ENCODE results near the gene C4orf51. TPM values are rescaled to one million over a fixed set of nuclear protein-coding genes. Genes with fewer than 3 reads are reported as not detected.
A peak's percentile ranks its signal among the peaks of the same experiment; 100 is the strongest.

The C4orf51 gene
- total RNA-seq, 2 donors from 2014 or later = not detected

DNA sequence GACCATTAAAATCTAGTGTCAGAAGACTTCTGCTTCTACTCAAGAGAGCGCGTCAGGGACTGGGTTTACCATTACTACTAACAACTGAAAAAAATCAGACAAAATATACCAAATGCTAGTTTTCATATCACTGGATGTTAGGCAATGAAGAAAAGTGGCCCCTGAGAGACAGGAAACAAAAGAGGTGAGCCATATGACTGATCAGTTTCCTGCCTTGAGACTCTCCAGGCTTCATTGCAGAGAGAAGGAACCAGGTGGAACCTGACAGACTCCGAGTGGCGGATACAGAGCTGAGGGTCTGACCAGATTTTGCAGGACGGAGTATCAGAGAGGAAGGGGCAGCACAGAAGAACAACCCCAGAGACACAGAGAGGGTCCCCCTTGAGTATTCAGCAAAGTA lies 86.3 kb downstream of the C4orf51 start:
- H3K27ac Mint-ChIP-seq = peak overlapping the region in 1 of 2 donors; percentile 95
- peaks cover 0 to 6% of the 10 kb centered on the region in 2 donors for H3K9me3 Mint-ChIP-seq
- H3K36me3 Mint-ChIP-seq = peaks cover 48 to 60% of the 10 kb centered on the region in 2 donors
- ATAC-seq (peak in 1 of 2 donors; percentile 57), DNase-seq (ENCODE audit: low spot score in 2 of 2) (no peak)

DNA sequence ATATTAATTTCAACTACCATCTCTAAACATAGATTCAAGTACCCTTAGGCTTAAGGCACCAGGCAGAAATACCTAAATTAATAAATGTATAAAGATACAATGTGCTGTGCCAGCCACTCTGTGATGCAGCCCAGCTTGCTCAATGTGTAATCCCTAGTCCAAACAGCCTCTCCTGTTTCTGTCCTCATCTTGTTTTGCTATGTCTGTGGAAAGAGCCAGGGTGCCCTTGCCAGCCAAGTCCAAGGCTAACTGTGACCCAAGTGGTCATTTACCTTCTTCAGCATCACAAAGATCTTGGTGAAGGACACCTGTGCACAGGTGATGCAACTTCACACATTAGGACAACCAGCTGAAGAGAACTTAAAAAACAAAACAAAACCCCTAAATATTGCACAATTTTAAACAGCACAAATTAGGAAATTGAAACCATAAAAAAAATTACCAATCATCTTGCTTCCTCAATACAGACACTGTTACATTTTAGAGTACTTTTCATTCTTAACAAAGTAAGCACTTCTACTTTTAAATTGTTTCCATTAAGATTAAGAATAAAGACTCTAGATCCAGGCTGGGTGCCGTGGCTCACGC lies 89.6 kb downstream of the C4orf51 start:
- no peak for DNase-seq (ENCODE audit: low spot score in 2 of 2)
- ATAC-seq = no peak
- Mint-ChIP-seq H3K9me3 (peaks cover 0 to 6% of the 10 kb centered on the region in 2 donors), H3K36me3 (peaks cover 47 to 57% of the 10 kb centered on the region in 2 donors), H3K27ac (no peak overlapping the region)

DNA sequence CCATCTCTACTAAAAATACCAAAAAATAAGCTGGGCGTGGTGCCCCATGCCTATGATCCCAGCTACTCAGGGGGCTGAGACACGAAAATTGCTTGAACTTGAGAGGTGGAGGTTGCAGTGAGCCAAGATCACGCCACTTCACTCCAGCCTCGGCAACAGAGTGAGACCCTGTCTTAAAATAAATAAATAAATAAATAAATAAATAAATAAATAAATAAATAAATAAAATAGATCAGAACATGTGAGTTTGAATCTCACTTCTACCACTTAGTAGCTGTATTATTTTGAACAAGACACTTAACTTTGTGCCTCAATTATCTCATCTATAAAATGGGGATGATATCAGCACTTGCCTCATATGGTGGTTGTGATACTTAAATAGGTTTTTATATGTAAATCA lies 90.2 kb downstream of the C4orf51 start:
- DNase-seq (ENCODE audit: low spot score in 2 of 2) (no peak), ATAC-seq (no peak)
- Mint-ChIP-seq H3K27ac (no peak overlapping the region), H3K36me3 (peaks cover 41 to 51% of the 10 kb centered on the region in 2 donors), H3K9me3 (peaks cover 0 to 6% of the 10 kb centered on the region in 2 donors)

DNA sequence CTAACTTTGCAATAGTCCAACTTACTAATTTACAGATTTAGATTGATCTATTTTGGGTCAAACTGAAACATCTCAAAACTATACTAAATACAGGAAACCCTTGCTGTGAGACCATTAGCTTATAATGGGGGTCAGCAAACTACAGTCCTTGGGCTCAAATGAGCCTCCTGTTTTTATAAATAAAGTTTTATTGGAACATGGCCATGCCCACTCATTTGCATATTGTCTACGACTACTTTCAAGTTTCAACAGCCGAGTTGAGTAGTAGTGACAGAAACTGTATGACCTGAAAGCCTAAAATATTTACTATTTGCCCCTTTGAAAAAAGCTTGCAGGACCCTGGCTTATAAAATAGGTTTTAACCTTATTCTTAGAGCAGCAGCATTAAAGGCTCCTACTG lies 92.4 kb downstream of the C4orf51 start:
- Mint-ChIP-seq H3K27ac (no peak overlapping the region), H3K36me3 (peaks cover 28 to 31% of the 10 kb centered on the region in 2 donors), H3K9me3 (no peaks in the 10 kb centered on the region)
- DNase-seq (ENCODE audit: low spot score in 2 of 2) (no peak), ATAC-seq (no peak)

DNA sequence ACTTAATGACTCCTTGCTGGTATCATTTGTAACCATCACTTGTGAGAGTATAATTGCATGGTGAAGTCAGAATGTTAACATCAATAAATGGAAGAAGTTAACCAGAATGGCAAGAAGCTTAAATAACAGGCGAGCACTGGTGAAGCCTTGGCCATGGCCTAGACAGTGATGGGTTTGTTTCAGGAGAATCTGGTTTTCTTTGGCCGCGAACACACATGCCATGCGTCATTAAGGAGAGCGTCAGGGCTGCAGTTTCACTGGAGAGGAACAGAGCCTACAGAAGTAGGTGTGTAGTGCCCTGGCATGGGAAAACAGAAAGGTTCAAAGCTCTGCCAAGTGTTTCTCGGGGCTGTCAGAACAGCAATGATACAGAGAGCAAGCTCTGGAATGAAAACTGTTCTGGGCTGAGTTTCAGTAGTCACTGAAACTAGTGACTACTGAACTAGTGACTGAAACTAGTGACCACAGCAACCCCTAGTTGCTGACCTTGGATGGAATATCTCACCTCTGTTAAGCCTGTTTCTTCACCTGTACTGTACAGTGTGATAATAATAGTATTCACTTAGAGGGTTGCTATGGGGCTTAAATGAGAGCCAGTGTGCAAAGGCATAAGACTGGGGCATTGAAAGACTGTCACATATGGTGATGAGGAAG lies 93.8 kb downstream of the C4orf51 start:
- H3K27ac Mint-ChIP-seq = peak overlapping the region; percentile 58 to 67

DNA sequence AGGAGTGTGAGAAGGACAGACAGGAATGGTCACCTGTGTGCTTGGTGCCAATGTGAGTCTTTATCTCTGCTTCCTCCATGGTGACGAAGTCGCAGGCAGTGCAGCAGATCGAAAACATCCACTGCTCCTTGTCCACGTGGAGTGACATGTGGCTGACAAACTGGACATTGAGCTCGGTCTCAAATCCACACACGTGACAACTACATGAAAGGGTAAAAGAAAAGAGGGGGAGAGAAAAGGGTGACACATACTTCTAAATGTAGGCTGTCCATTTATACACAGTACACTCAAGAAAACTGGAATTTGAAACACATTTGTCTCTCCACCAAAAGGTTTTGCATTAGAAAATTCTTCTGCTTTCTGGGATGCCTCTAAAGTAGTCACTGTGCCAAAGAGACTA lies 94.5 kb downstream of the C4orf51 start:
- DNase-seq (ENCODE audit: low spot score in 2 of 2) = no peak
- H3K9me3 Mint-ChIP-seq = no peaks in the 10 kb centered on the region
- no peak for ATAC-seq
- peaks cover 27 to 33% of the 10 kb centered on the region in 2 donors for H3K36me3 Mint-ChIP-seq
- peak overlapping the region; percentile 58 to 67 for H3K27ac Mint-ChIP-seq

More for the DNA sequence above, 93.8 kb downstream of the C4orf51 start:
- ATAC-seq (peak; percentile 76 to 91), DNase-seq (ENCODE audit: low spot score in 2 of 2) (no peak)
- H3K36me3 Mint-ChIP-seq = peaks cover 25 to 27% of the 10 kb centered on the region in 2 donors
- H3K9me3 Mint-ChIP-seq = no peaks in the 10 kb centered on the region

DNA sequence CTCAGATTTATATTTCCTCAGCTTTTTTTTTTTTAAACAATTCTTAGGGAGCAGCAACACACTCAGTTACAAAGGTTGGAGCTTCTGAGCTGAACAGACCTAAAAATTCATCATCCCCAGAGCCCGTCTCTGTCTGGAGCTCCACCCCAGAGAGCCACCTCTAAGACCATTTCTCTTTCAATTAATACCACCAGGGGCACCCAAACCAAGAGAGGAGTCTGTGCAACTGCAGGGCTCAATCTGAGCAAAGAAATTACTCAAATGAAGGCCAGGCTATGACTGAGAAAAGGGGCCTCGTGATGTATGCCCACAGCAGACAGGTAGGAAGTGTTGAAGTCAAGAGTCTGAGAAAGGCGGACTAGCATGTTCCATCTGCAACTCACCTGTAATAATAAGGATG lies 95.5 kb downstream of the C4orf51 start:
- Mint-ChIP-seq H3K36me3 (peaks cover 26 to 36% of the 10 kb centered on the region in 2 donors), H3K9me3 (no peaks in the 10 kb centered on the region), H3K27ac (peak overlapping the region in 1 of 2 donors; percentile 59)
- ATAC-seq (no peak), DNase-seq (ENCODE audit: low spot score in 2 of 2) (no peak)

DNA sequence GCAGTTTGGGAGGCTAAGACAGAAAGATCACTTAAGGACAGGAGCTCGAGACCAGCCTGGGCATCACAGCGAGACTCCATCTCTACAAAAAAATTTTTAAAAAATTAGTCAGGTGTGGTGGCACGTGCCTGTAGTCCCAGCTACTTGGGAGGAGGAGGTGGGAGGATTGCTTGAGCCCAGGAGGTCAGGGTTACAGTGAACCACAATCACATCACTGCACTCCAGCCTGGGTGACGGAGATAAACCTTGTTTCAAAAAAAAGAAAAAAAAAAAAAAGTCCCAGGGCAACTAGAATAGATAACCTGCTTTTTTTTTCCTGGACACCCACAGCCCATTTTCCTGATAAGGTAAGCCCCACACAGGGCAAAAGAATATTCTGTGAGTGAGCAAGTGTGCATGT lies 96.3 kb downstream of the C4orf51 start:
- DNase-seq (ENCODE audit: low spot score in 2 of 2) (no peak), ATAC-seq (no peak)
- Mint-ChIP-seq H3K36me3 (peaks cover 26 to 35% of the 10 kb centered on the region in 2 donors), H3K9me3 (no peaks in the 10 kb centered on the region), H3K27ac (no peak overlapping the region)

DNA sequence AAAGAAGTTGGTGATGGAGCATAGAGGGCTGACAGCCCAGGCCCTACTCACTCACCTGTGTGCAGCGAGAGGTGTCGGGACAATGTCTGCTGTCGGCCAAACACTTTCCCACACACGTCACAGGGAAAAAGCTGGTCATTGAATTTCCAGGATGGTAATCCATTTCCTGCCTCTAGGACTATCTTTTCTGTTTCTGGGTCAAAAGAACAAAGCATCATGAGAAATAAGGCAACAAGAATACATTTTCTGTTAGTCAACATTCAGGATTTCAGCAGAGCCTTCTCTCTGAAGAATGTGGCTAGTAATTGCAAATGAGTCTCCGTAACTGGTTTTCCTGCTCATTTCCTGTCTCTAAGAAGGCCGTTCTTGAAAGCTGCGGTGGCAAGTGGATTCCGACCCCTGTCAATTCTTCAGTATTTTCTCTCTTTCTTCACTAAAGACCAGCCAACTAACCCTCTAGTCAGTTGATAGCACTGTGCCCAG lies 99.4 kb downstream of the C4orf51 start:
- ATAC-seq = no peak
- Mint-ChIP-seq H3K36me3 (peaks cover 35 to 47% of the 10 kb centered on the region in 2 donors), H3K27ac (no peak overlapping the region), H3K9me3 (peaks cover 3 to 6% of the 10 kb centered on the region in 2 donors)
- no peak for DNase-seq (ENCODE audit: low spot score in 2 of 2)

DNA sequence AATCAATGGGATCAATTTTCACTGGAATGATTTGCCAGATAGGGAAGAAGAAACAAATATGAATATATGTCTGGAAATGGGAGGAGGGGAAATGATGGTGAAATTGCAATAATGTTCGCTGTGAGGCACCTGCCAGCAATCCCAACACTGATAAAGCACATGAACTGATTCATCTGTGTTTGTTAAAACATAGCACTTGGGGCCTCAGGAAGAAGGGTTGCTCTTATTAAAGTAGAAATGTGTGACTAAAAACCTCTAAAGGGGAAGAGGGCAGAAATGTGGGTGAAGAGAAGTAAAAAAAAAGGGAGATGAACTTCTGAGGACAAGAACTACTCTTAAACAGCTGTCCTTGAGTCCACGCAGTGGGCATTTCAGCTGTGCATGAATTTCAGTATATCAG lies 101.4 kb downstream of the C4orf51 start:
- ATAC-seq = no peak

More for the DNA sequence above, 101.4 kb downstream of the C4orf51 start:
- H3K36me3 Mint-ChIP-seq = peaks cover 40 to 64% of the 10 kb centered on the region in 2 donors
- no peak overlapping the region for H3K27ac Mint-ChIP-seq
- peaks cover 3 to 18% of the 10 kb centered on the region in 2 donors for H3K9me3 Mint-ChIP-seq
- DNase-seq (ENCODE audit: low spot score in 2 of 2) = no peak

Other genes with a start within 250 kb of the C4orf51 start
- gene SMAD1, start 198.3 kb upstream of the C4orf51 start, total RNA-seq = 1 to 10 TPM in 1 of 2 donors, under 1 TPM in 1; 0.62 to 3.8 TPM
- gene MMAA, start 60.8 kb upstream of the C4orf51 start, total RNA-seq = 10 to 100 TPM; 14.0 to 22.7 TPM